ENCODE data around the gene PPP2R2B.

DNA sequence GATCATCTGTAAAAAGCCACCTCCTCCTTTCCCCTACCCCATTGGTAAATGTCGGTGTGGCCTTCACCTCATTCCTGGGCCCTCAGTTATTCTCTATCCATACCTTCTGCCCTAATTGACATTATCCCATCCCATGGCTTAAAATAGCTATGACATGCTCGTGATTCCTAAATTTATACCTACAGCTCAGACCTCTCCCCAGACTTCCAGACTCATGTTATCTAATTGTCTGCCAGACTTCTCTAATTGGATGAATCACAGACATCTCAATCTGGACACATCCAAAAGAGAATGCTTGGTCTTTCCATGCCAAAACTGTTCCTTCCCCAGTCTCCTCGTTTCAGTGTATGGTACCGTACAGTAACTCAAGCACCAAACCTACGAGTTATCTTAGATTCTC lies 249.6 kb downstream of the PPP2R2B start:
- TF ChIP-seq, protein P1, sequence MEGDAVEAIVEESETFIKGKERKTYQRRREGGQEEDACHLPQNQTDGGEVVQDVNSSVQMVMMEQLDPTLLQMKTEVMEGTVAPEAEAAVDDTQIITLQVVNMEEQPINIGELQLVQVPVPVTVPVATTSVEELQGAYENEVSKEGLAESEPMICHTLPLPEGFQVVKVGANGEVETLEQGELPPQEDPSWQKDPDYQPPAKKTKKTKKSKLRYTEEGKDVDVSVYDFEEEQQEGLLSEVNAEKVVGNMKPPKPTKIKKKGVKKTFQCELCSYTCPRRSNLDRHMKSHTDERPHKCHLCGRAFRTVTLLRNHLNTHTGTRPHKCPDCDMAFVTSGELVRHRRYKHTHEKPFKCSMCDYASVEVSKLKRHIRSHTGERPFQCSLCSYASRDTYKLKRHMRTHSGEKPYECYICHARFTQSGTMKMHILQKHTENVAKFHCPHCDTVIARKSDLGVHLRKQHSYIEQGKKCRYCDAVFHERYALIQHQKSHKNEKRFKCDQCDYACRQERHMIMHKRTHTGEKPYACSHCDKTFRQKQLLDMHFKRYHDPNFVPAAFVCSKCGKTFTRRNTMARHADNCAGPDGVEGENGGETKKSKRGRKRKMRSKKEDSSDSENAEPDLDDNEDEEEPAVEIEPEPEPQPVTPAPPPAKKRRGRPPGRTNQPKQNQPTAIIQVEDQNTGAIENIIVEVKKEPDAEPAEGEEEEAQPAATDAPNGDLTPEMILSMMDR (conservative IDR thresholded peaks at IDR 0.05; ENCODE audit: low read depth, low read length): no peak
- TF ChIP-seq EZH2 (IDR thresholded peaks at IDR 0.05; ENCODE audit: low read length, unreplicated experiment) (no peak), EZH2phosphoT487 (IDR thresholded peaks at IDR 0.05; ENCODE audit: borderline replicate concordance, low read length) (no peak)

Measured in PC-3 (cell line).